Choroid plexus epithelial cell (primary cell): Measurements from ENCODE around the gene STK25.

Experiments
- DNase-seq: peaks from one replicate; pipeline ENCODE4 v3.0.0-alpha.2; 2010; ENCODE audit warnings: low read depth
- H3K4me3 ChIP-seq: 2 replicates; pipeline ENCODE4 v1.5.1; 2011; ENCODE audit warnings: low read depth, mild to moderate bottlenecking, control low read depth, low read length, moderate library complexity
- CTCF ChIP-seq: conservative IDR thresholded peaks from 2 replicates; pipeline ENCODE4 v1.5.1; 2011; ENCODE audit warnings: low read depth, mild to moderate bottlenecking, control low read depth, inconsistent platforms, low read length, moderate library complexity

Gene STK25

GRCh38 chr2:241496003-241496707 is 12.2 kb downstream of the STK25 start:
- no peak for DNase-seq
- no peak overlapping the region for H3K4me3 ChIP-seq

GRCh38 chr2:241495172-241496002 is 13.0 kb downstream of the STK25 start:
- DNase-seq: no peak
- H3K4me3 ChIP-seq: no peak overlapping the region
- TF ChIP-seq CTCF: no peak

More at GRCh38 chr2:241496003-241496707, 12.2 kb downstream of the STK25 start:
- no peak for TF ChIP-seq CTCF

GRCh38 chr2:241494311-241494908 is 14.0 kb downstream of the STK25 start:
- no peak overlapping the region for H3K4me3 ChIP-seq
- no peak for DNase-seq
- TF ChIP-seq CTCF: no peak

GRCh38 chr2:241493092-241493491 is 15.3 kb downstream of the STK25 start:
- H3K4me3 ChIP-seq: no peak overlapping the region
- TF ChIP-seq CTCF: no peak
- DNase-seq: no peak

GRCh38 chr2:241492174-241492565 is 16.2 kb downstream of the STK25 start:
- no peak overlapping the region for H3K4me3 ChIP-seq
- TF ChIP-seq CTCF: no peak
- DNase-seq: no peak

GRCh38 chr2:241491549-241492173 is 16.7 kb downstream of the STK25 start:
- no peak for TF ChIP-seq CTCF
- H3K4me3 ChIP-seq: no peak overlapping the region

More at GRCh38 chr2:241491549-241492173, 16.7 kb downstream of the STK25 start:
- no peak for DNase-seq
